Measurements from ENCODE around the gene NUDT16. TPM values are rescaled to one million over a fixed set of nuclear protein-coding genes. Genes with fewer than 3 reads are reported as not detected.
"Not testable (repeated sequence)": the region's sequence is repeated elsewhere in the genome, so short reads cannot be mapped to it uniquely, and the experiment has no call there.

NUDT16 gene
- total RNA-seq, 4 donors from 2014 or later = 10.0 to 18.3 (median 14.4) TPM

GRCh38 chr3:131353986-131354385 lies 27.6 kb upstream of the NUDT16 start:
- Histone ChIP-seq H3K4me1 (peaks cover 10 to 16% of the 10 kb centered on the region in 2 donors), H3K27me3 (no peaks in the 10 kb centered on the region), H3K36me3 (no peaks in the 10 kb centered on the region), H3K27ac (no peak overlapping the region), H3K9me3 (no peaks in the 10 kb centered on the region), H3K4me3 (no peak overlapping the region)
- intact Hi-C loops (cut with DNase I; ENCODE audit: low total_unique reads) (no loop called here), in situ Hi-C loops (cut with MboI; ENCODE audit: low sequenced_read_pairs in 4 of 4) (no loop called here)
- ATAC-seq (no peak), DNase-seq (no peak)
- TF ChIP-seq CTCF (IDR thresholded peaks at IDR 0.05 in 4 of 5, conservative IDR thresholded peaks at IDR 0.05 in 1 of 5) (no peak), POLR2A (IDR thresholded peaks at IDR 0.05) (no peak)

GRCh38 chr3:131356006-131356595 lies 25.5 kb upstream of the NUDT16 start:
- no peaks in the 10 kb centered on the region for H3K36me3 ChIP-seq
- no peak for ATAC-seq
- intact Hi-C loops (cut with DNase I; ENCODE audit: low total_unique reads) (no loop called here), in situ Hi-C loops (cut with MboI; ENCODE audit: low sequenced_read_pairs in 4 of 4) (no loop called here)
- H3K4me3 ChIP-seq = no peak overlapping the region
- H3K9me3 ChIP-seq = no peaks in the 10 kb centered on the region
- H3K27me3 ChIP-seq = no peaks in the 10 kb centered on the region
- TF ChIP-seq CTCF (IDR thresholded peaks at IDR 0.05 in 4 of 5, conservative IDR thresholded peaks at IDR 0.05 in 1 of 5) = no peak
- DNase-seq = no peak
- H3K4me1 ChIP-seq = peaks cover 10 to 12% of the 10 kb centered on the region in 2 donors
- no peak overlapping the region for H3K27ac ChIP-seq

GRCh38 chr3:131357275-131357674 lies 24.3 kb upstream of the NUDT16 start:
- no peak for TF ChIP-seq CTCF (IDR thresholded peaks at IDR 0.05 in 4 of 5, conservative IDR thresholded peaks at IDR 0.05 in 1 of 5)
- TF ChIP-seq POLR2A (IDR thresholded peaks at IDR 0.05) = no peak
- H3K4me1 ChIP-seq = peaks cover 13 to 14% of the 10 kb centered on the region in 2 donors
- H3K27ac ChIP-seq = no peak overlapping the region
- H3K27me3 ChIP-seq = no peaks in the 10 kb centered on the region
- ATAC-seq (no peak), DNase-seq (no peak)
- H3K4me3 ChIP-seq = no peak overlapping the region
- intact Hi-C loops (cut with DNase I; ENCODE audit: low total_unique reads) (no loop called here), in situ Hi-C loops (cut with MboI; ENCODE audit: low sequenced_read_pairs in 4 of 4) (no loop called here)
- no peaks in the 10 kb centered on the region for H3K36me3 ChIP-seq
- H3K9me3 ChIP-seq = no peaks in the 10 kb centered on the region

GRCh38 chr3:131360191-131360755 lies 21.3 kb upstream of the NUDT16 start:
- no peak for DNase-seq
- TF ChIP-seq POLR2A (IDR thresholded peaks at IDR 0.05) = no peak
- no peak for TF ChIP-seq CTCF (IDR thresholded peaks at IDR 0.05 in 4 of 5, conservative IDR thresholded peaks at IDR 0.05 in 1 of 5)
- Histone ChIP-seq H3K36me3 (no peaks in the 10 kb centered on the region), H3K4me1 (peaks cover 7 to 8% of the 10 kb centered on the region in 2 donors), H3K27me3 (no peaks in the 10 kb centered on the region), H3K27ac (no peak overlapping the region), H3K4me3 (no peak overlapping the region), H3K9me3 (no peaks in the 10 kb centered on the region)
- no peak for ATAC-seq
- in situ Hi-C loops (cut with MboI; ENCODE audit: low sequenced_read_pairs in 4 of 4) = no loop called here
- intact Hi-C loops (cut with DNase I; ENCODE audit: low total_unique reads) = no loop called here

GRCh38 chr3:131361066-131361463 lies 20.5 kb upstream of the NUDT16 start:
- H3K27me3 ChIP-seq; in situ Hi-C loops (cut with MboI; ENCODE audit: low sequenced_read_pairs in 4 of 4); H3K36me3 ChIP-seq; H3K4me1 ChIP-seq; H3K9me3 ChIP-seq; intact Hi-C loops (cut with DNase I; ENCODE audit: low total_unique reads); DNase-seq: not testable (repeated sequence)
- Histone ChIP-seq H3K4me3 (peak overlapping the region in 1 of 4 donors; percentile 56), H3K27ac (peak overlapping the region in 1 of 4 donors; percentile 18)
- peak; percentile 13 to 25 for ATAC-seq
